ENCODE data around the gene CCDC3.
"Not testable (repeated sequence)": the region's sequence is repeated elsewhere in the genome, so short reads cannot be mapped to it uniquely, and the experiment has no call there.

CCDC3 gene

DNA sequence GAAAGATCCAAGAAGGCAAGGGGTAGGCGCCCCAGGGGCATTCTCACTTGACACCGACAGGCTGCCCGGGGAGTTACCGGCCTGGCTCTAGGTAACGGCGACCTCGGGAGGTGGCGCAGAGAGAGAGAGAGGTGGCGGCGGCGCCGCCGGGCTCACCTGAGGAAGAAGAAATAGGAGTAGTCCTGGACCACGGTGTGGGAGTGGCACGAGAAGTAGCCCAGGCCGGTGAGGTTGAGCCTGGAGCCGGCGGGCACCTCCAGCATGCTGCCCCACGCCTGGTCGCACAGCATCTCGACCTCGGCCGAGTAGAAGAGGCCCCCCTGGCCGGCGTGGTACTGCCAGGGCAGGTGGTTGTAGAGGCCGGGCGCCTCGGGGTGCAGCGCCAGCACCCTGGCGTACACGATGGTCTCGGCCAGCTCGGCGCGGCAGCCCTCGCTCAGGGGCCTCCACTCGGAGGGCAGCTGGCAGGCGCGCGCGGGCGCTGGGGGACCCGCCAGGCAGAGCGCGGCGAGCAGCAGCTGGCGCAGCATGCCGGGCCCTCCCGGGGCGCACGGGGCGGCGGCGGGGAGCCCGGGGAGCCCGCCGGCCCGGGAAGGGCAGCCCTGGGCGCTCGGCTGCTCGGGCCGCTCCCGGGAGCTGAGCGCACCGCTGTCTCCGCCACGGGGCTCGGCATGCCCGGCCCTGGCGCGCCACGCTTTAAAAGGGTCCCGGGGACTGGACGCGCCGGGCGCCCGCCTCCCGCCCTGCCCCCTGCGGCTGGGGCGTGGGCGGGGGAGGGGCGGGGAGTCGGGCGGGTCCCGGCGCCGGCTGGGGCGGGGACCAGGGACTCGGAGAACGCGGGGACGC lies at the start of gene CCDC3:
Gene CCDC3, minus strand, starts transcription at position 673 of the 846 bp plus-strand sequence. Its CDS starts 143 bp downstream, at position 530.
- DNase-seq (ENCODE audit: low read depth in 2 of 2) = peak in 1 of 2 donors; percentile 8

DNA sequence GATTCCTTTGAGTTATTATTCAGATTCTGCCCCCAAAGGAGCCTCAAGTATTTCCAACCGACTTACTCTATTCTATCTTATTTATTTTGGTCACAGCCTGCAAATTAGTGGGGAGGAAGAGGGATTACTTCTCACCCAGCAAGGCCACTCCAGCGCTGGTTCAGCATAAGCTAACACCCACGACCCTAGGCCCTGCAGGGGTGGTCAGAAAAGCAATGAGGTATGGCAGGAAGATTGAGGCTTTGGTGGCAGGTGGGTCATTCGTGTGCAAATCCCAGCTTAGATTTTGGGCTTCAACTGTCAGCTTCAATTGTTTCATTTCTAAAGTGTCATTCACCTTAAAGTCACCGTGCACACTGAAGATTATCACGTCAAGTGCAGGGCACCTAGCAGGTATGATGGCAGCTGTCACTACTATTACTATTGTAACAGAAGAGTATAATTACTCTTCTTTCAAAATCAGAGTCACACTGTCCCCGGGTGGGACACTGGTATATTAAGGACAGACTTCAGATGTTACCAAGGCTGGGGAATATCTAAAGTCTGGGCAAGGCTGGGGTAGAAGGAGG lies 49.7 kb upstream of the CCDC3 start:
- DNase-seq (ENCODE audit: low read depth in 2 of 2) = no peak

DNA sequence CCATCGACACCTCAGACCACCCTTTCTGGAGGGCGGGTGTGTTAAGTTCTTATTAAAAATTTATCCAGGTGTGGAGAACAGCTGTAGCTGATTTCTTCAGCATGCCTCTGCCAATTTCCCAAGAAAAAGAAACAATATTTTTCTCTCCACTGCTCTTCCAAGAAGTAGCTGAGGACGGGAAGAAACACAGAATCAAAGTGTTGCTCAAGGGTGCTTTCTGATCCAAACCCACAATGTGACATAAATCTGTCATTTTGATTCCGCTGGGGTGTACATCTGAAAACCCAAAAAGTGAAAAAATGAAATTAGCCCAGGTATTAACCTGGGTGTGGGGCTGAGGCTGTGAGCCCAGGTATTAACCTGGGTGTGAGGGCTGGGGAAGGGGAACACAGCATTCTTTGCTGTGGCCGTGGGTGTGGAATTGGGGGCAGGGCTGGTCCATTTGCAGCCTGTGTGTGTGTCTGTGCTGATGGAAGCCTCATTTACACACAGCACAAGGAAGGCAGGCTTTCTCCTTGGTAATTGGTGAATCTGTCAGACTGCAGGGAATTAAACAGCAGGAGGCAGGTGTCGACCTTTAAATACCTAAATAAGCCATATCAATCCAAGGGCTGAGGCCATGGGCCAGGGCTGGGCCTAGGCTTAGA lies 48.4 kb upstream of the CCDC3 start:
- no peak for DNase-seq (ENCODE audit: low read depth in 2 of 2)

DNA sequence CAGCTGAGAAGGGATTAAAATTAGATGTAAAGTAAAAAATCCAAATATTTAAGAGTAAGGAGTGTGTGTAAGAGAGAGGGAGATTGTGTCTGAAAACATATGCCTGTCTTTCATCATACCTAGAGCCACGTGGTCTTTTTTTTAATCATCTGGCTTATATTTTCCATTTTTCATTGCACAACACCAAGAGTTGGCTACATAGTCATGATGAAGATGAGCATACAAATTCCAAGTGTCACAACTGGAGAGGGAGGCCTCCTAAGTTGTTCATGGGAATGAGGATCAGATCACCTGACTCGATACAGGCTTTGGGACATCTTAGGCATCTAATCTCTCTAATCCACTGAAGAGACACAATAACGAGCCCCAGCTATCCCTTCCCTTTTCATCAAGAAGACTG lies 47.2 kb upstream of the CCDC3 start:
- no peak for DNase-seq (ENCODE audit: low read depth in 2 of 2)

DNA sequence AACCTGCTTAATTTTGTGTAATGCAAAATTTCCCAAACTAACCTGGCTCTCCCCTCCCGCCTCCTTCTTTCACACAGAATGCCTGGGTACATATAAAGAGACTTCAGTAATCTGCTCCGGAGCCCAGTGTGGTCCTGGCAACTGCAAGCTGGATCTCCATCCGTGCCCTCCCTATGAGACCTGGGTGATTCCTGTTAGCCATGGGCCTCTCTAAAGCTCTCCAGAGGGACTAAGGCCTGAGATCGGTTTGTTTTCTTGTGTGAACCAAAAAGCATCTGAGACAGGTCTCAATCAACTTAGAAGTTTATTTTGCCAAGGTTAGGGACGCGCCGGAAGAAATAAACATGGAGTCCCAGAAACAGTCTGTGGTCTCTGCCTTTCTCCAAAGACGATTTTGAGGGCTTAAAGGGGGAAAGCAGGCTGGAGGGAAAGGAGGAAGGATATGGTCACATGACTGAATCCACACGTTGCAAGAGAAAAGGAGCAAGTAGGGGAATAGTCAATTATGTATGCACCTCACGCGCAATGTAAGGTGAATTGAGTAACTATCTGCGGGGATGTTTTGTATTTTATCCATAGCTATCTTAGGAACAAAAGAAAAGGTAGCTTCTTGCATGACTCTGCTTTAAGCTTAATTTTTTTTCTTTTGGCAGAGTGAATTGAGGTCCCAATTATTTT lies 46.2 kb upstream of the CCDC3 start:
- DNase-seq (ENCODE audit: low read depth in 2 of 2) = no peak

DNA sequence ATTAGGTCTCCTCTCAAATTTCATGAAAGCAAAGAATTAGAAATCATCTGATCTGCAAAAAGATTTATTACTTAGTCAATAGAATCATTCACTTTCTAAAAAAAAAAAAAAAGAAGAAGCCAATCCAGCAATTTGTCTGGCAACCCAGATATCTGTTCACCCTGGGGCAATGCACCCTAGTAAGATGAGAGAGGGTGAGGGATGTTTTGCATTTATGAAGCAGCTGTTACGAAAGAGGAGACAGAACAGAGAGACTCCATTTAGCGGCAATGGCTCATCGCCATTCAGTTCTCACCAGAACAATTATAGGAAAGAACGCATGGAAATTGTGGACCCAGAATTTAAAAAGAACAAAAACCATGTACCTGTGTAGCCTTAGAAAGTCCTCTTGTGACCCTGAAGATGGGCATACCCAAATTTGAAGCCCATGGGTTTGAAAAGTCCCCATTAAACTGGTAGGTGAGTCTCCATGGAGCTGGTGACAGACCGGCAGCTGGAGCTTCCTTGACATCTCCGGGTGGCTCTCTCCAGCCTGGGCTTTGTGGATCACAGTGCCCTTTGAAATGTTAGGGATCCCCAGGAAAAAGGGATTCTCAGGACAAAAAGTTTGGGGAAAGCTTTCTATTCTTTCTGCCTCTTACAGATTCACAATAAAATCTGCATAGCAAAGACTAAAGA lies 45.5 kb upstream of the CCDC3 start:
- no peak for DNase-seq (ENCODE audit: low read depth in 2 of 2)

DNA sequence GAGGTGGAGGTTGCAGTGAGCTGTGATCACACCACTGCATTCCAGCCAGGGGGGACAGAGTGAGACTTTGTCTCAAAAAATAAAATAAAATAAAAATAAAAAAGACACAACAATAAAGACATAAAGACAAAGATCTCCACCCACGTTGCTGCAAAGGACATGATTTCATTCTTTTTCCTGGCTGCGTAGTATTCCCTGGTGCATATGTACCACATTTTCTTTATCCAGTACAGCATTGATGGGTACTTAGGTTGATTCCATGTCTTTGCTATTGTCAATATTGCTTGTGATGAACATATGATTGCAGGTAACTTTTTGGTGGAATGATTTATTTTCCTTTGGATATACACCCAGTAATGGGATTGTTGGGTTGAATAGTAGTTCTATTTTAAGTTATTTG lies 42.0 kb upstream of the CCDC3 start:
- DNase-seq (ENCODE audit: low read depth in 2 of 2) = no peak

DNA sequence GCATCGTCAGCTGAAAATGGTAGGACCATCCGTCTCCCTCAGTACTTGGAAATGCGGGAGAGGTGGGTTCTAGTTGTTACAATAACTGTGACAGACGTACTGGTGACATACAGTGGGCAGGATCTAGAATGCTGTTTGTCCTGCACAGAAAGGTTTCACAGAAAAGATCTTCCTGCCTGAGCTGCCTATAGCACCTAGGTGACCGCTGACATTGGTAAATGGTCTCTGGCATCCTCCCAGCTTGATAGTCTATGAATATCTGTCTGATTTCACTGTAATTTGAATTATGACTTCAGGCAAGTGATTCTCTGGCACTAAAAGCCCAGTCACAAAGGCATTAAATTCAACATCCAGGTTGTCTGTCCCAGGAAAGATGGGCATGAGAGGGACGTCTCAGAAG lies 38.2 kb upstream of the CCDC3 start:
- DNase-seq (ENCODE audit: low read depth in 2 of 2) = no peak

DNA sequence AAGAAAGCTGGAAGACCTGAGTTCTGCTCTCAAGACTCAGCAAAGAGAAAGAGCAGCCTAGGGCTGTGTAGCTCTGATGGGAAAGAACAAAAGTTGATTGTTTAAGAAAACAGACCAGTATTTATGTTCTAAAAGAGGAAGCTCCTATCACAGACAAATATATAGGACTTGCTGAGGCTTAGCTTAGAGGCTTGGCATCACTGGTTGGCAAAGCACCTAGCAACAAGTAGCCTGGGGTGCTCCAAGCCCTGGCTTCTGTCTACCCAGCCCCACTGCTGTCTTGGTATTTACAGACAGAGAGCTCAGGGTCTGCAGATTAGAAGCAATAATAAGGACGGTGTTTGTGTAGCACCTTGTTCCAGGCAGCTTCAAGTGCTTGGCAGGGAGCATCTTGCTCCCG lies 36.9 kb upstream of the CCDC3 start:
- no peak for DNase-seq (ENCODE audit: low read depth in 2 of 2)

DNA sequence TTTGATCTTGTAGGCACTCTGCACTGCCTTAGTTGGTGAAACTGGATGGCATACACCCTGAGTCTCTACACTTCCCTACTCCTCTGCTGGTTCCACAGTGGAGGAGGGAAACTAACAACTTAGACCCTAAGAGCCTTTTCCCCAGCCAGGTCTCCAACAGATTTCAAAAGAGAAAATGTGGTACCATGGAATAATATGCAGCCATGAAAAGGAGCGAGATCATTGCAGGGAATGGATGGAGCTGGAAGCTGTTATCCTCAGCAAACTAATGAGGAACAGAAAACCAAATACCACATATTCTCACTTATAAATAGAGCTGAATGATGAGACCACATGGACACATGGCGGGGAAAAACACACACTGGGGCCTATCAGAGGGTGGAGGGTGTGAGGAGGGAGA lies 36.3 kb upstream of the CCDC3 start:
- DNase-seq (ENCODE audit: low read depth in 2 of 2) = no peak

DNA sequence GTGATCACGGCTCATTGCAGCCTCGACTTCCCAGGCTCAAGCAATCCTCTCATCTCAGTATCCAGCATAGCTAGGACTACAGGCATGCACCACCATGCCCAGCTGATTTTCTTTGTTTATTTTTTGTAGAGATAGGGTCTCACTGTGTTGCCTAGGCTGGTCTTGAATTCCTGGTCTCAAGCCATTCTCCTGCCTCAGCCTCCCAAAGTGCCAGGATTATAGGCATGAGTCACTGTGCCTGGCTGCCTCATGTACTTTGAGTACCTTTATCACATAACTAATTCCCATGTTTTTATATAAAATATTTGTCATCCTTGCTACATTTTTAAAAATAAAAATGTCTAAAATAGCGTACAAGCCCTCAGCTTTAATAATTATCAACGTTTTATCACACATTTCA lies 35.3 kb upstream of the CCDC3 start:
- DNase-seq (ENCODE audit: low read depth in 2 of 2) = no peak

DNA sequence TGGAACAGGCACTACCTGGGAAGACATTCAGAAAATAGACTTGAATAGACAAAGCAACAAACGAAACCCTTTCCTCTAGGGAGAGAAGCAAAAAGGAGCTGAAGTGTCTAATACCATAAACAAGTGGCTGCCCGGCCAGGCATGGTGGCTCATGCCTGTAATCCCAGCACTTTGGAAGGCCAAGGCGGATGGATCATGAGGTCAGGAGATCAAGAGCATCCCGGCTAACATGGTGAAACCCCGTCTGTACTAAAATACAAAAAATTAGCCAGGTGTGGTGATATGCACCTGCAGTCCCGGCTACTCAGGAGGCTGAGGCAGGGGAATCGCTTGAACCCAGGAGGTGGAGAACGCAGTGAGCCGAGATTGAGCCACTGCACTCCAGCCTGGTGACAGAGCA lies 34.2 kb upstream of the CCDC3 start:
- DNase-seq (ENCODE audit: low read depth in 2 of 2) = not testable (repeated sequence)

DNA sequence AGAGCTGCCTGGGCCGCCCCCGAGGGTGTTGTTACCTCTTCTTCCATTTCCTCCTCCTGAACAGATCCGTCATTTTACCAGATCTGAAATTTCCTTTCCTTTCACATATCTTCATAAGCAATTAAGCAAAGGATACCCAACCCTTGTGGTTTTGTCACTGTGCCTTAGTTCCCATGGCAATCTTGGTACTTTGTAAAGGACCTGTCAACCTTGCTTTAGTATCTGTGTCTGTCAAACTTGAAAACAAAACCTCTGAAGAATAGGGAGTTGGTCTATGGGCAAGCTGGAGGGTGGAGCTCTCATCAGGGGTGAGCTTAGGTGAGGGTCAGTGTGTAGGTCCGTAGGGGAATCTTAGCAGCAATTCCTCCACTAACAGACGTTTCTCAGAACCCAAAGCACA lies 25.4 kb upstream of the CCDC3 start:
- DNase-seq (ENCODE audit: low read depth in 2 of 2) = no peak

DNA sequence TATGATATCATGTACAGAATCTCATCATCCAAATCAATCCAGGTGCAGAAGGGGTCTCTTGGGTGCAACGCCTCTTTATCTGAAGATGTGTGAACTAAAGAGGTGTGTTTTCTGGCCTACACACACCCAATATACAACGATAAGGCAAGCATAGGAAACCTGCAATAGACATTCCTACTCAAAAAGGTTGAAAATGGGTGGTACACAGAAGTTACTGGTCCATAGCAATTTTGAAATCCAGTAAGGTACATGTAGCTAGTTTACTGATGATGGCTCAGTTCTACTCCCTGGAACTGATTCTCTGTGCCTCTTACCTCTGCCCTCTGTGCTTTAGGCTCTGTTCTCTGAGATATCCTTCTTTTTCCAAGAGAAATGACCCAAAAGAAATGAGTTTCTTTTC lies 22.2 kb upstream of the CCDC3 start:
- no peak for DNase-seq (ENCODE audit: low read depth in 2 of 2)

DNA sequence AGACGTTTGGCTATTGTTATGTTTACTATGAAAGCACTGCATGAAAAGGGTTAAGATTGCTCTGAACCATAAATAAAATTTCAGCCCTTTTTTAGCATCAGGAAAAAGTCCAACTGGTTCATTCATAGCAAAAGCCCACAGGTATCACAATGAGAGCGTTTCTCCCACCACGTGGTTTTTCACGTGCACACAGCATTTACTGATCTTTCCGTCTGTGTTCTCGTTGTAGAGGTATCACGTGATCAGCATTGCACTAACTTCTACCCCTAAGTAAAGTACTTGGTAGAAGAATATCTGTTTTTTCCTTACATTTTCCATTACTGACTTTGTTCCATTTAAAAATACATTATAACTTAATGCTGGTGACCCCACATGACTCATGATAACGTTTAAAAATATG lies 17.8 kb upstream of the CCDC3 start:
- no peak for DNase-seq (ENCODE audit: low read depth in 2 of 2)

DNA sequence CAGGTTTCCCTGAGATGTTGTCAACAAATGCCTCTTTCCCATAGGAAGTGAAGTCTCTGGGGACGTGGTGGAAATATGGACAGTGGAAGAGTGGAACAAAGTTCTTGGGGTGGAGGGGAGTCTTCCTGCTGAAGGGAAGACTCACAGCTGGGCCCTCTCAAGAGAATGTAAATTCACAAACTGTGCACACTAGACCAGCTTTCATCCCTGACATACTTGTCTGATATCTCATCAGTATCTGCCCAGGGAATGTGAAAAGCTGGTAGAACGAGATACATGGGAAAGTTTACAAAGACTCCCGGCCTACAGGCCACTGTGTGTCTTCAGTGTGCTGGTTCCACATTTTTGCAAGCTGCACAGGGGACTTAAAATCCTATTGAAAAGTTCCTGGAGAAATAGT lies 16.7 kb upstream of the CCDC3 start:
- no peak for DNase-seq (ENCODE audit: low read depth in 2 of 2)

DNA sequence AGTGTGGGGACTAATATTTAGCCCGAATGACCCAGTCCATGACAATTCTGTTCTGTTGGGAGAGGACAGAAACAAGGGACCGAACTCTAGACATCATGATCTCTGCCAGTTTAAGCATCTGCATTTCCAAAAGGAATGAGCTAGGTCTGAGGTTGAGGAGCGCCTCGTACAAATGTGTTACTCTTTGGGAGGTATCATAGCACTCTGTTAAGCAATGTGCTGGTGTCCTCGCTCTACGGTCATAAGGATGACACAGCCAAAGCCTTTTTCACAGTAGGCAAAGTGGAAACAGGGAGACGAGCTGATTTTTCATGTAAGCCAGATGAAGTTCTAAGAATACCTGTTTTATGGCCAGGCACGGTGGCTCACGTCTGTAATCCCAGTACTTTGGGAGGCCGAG lies 15.4 kb upstream of the CCDC3 start:
- DNase-seq (ENCODE audit: low read depth in 2 of 2) = no peak

DNA sequence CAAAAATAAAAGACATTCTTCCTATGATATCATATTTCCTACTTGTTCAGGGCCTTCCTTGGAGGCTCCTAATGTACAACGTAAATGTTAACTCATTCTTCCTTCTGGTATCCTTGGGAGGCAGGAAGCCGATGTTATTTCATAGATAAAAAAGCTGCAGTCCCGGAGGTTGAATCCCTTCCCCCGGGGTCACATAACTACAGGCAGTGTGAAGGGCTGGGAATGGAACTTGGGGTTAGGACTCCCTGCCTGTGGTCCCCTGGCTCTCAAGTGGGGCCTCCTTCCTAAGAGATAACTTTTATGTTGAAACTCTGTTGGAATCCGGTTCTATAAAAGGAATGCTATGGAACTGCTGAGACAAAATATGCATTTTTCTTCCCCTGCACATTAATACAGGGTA lies 14.9 kb upstream of the CCDC3 start:
- no peak for DNase-seq (ENCODE audit: low read depth in 2 of 2)

DNA sequence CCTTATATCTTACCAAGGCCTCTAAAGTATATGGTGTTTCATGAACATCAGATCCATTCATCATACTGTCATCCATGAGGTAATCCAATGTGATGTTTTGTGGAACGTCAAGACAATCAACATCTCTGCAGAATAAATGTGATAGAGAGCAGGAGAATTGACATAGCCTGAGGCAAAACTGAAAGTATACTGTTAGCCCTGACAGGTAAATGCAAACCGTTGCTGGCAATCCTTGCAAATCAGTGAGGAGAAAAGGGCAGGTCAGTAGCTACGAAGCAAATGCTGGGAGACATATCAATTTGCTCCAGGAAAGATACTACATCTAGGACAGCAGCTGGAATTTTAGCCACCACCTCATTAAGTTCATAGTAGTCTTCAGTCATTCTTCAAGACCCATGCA lies 4.5 kb upstream of the CCDC3 start:
- DNase-seq (ENCODE audit: low read depth in 2 of 2) = no peak

DNA sequence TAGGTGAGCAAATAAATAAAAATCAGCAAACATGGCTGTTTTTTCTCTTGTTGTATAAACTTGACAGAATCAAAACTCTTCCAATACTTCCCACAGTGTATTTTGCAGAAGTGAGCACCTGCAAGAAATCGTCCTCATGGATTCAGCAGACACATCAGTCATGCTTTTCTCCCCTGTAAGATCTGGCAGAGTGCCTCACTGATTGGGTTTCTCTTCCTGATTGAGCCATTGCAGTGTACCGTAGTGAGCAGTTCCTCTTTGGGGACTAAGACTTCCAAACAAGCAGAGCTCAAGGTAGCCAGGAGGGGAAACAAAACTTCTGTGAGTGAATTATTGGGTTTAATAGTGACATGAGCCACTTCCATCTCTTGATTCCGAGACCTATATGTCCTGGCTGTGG lies 2.2 kb upstream of the CCDC3 start:
- no peak for DNase-seq (ENCODE audit: low read depth in 2 of 2)

DNA sequence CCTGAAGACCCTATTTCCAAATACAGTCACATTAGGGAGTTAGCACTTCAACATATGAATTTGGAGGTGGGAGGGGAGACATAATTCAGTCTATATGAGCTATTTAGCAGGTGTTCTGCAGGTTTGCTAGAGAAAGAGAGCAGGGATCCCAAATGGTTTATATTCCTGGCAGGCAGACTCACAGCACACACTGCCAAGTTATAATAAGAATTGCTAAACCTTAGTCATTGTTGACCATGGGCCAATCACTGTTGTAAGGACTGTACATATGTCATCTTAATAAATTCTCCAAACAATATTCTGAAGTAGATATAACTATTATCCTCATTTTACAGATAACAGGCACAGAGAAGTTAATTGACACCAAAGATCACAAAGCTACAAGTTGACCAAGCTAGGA lies 1.5 kb upstream of the CCDC3 start:
- DNase-seq (ENCODE audit: low read depth in 2 of 2) = no peak

DNA sequence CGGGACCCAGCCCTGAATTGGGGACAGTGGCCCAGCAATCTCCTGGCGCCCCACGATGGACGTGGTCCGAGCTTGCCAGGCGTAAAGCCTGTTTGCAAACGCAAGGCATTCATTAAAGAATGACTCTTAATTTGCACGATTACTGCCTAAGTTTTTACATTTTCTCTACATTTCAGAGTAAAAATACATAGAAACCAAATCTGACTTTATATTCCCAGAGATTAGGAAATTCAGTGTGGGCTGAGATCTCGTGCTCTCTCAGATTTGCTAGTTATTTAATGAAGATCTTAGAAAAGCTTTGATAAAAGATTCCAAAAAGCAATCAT lies 337 bp upstream of the CCDC3 start:
- DNase-seq (ENCODE audit: low read depth in 2 of 2) = no peak

Measured in stimulated activated CD4-positive, alpha-beta T cell treated with anti-CD3 and anti-CD28 coated beads, Interleukin-1b, Interleukin-23, amount 100 ng/mL, for 4 hours (primary cell).